NOMO-1 treated with DMSO at 0.1 percent for 48 hours (cell line): ENCODE data around the gene MYH9.
"Not testable (repeated sequence)": the region's sequence is repeated elsewhere in the genome, so short reads cannot be mapped to it uniquely, and the experiment has no call there.

ENCODE experiments used
- DNase-seq: peaks from one replicate; lab custom pipeline; 2025; ENCODE audit not compliant: unreplicated experiment; lab: John Stamatoyannopoulos, UW

MYH9 gene

GRCh38 chr22:36253523-36254490, 134.0 kb downstream of the MYH9 start:
- no peak for DNase-seq

GRCh38 chr22:36252754-36253522, 134.8 kb downstream of the MYH9 start, which contains the start of gene APOL1:
APOL1 (plus strand) TSS chr22:36253133; CDS start chr22:36254956, 1,823 bp downstream.
- DNase-seq = peak; percentile 53

GRCh38 chr22:36251979-36252608, 135.7 kb downstream of the MYH9 start:
- DNase-seq = not testable (repeated sequence)

GRCh38 chr22:36250292-36250960, 137.3 kb downstream of the MYH9 start:
- peak; percentile 31 for DNase-seq

- DNase-seq = no peak
Measured at GRCh38 chr22:36249160-36249559, 138.6 kb downstream of the MYH9 start.

- DNase-seq = no peak
Measured at GRCh38 chr22:36247955-36248354, 139.8 kb downstream of the MYH9 start.

- no peak for DNase-seq
Measured at GRCh38 chr22:36246718-36247117, 141.0 kb downstream of the MYH9 start.

- DNase-seq = no peak
Measured at GRCh38 chr22:36245805-36246356, 141.9 kb downstream of the MYH9 start.

- no peak for DNase-seq
Measured at GRCh38 chr22:36244522-36245391, 143.0 kb downstream of the MYH9 start.

GRCh38 chr22:36243986-36244385, 143.8 kb downstream of the MYH9 start:
- no peak for DNase-seq

- DNase-seq = peak; percentile 91
Measured at GRCh38 chr22:36239401-36240171, 148.2 kb downstream of the MYH9 start, which contains the start of gene APOL2. APOL2 (minus strand) TSS chr22:36239527; CDS start chr22:36233162, 6,365 bp downstream.

- DNase-seq = no peak
Measured at GRCh38 chr22:36239150-36239400, 148.7 kb downstream of the MYH9 start.

GRCh38 chr22:36238373-36239149, 149.2 kb downstream of the MYH9 start:
- no peak for DNase-seq

GRCh38 chr22:36237462-36238372, 150.1 kb downstream of the MYH9 start:
- peak; percentile 4 for DNase-seq

- DNase-seq = no peak
Measured at GRCh38 chr22:36236388-36237319, 151.1 kb downstream of the MYH9 start.

GRCh38 chr22:36235585-36235984, 152.2 kb downstream of the MYH9 start:
- DNase-seq = no peak
